Spleen (tissue), 7 donors: ENCODE data around the gene PTPRN2.

Source experiments
- POLR2AphosphoS5 ChIP-seq, 3 donors: sonication (generic); formaldehyde crosslinking; IDR thresholded peaks; one replicate each; pipeline ENCODE4 v1.5.1; 2017; ENCODE audit warnings: antibody characterized with exemption in 3 of 3
- TF ChIP-seq, protein P1 (sequence below), 11 experiments: fragments of 200-600 bp in 7 of 11; fragments of 450-650 bp in 4 of 11; sonication (generic) in 4 of 11; IDR thresholded peaks in 8 of 11; conservative IDR thresholded peaks in 3 of 11; 1 replicate in 7 of 11; 2 replicates in 4 of 11; pipeline versions ENCODE4 v1.4.0 to v1.8.0; 2016 to 2021; ENCODE audit warnings: antibody characterized with exemption in 11 of 11, inconsistent platforms in 4 of 11, mild to moderate bottlenecking in 1 of 11
- donor health status: DM: no; HTN: no; CAD: no; lungs with moderate emphysema.
- donor health status: DM: no; HTN: no; CAD: no.
- donor health status: DM: no; HTN: no; CAD: no.

DNA sequence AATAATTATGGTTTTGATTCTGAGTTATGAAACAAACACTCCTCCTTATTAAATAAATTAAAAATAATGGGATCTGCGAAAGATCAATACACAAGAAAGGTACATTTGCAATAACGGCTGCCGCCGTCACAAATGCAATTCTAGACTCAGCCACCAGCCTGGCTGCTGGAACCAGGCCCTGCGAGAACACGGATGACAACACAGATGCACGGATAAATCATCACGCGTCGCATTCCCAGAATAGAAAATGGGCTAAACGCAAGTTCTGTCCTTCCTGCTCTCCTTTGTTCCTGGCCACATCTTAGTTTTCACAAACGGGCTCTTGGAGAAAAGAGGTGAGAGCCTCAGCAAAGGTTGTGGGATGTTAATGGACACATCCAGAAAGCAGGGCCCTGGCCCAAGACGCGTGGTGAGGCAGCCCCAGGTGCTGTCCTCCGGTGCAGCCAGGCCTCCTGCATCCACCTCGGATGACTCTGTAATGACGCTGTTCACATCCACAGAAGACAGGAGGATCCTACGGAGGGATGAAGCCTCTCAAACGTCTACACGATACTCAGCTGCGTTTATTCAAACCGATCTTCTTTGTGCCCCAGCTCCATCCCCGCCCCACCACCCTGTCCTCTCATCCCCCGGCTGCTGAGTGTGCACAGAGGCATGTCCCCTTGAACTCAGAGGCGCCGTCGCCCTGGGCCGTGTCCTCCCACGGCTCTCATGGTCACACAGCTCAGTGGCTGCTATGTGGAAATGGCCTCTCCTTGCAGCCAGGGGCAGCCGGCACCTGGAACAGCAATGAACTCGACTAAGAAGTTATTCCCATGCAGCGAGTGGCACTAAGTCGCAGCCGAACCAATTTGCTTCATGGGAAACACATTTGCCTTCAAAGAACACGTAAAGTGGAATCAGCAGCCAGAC lies 197.9 kb downstream of the PTPRN2 start:
- TF ChIP-seq, protein P1, sequence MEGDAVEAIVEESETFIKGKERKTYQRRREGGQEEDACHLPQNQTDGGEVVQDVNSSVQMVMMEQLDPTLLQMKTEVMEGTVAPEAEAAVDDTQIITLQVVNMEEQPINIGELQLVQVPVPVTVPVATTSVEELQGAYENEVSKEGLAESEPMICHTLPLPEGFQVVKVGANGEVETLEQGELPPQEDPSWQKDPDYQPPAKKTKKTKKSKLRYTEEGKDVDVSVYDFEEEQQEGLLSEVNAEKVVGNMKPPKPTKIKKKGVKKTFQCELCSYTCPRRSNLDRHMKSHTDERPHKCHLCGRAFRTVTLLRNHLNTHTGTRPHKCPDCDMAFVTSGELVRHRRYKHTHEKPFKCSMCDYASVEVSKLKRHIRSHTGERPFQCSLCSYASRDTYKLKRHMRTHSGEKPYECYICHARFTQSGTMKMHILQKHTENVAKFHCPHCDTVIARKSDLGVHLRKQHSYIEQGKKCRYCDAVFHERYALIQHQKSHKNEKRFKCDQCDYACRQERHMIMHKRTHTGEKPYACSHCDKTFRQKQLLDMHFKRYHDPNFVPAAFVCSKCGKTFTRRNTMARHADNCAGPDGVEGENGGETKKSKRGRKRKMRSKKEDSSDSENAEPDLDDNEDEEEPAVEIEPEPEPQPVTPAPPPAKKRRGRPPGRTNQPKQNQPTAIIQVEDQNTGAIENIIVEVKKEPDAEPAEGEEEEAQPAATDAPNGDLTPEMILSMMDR (IDR thresholded peaks at IDR 0.05 in 8 of 11, conservative IDR thresholded peaks at IDR 0.05 in 3 of 11): no peak
- no peak for TF ChIP-seq POLR2AphosphoS5 (IDR thresholded peaks at IDR 0.05)
